Left forelimb (tissue), 1 donor: Measurements from ENCODE around the gene G6PD.
"Not testable (repeated sequence)": the region's sequence is repeated elsewhere in the genome, so short reads cannot be mapped to it uniquely, and the experiment has no call there.

Experiments used
- DNase-seq: peaks from one replicate; pipeline ENCODE4 v3.0.0-alpha.2; 2018; ENCODE audit warnings: low spot score

The G6PD gene

GRCh38 chrX:154542723-154543424, 3.8 kb downstream of the G6PD start:
- DNase-seq: no peak

GRCh38 chrX:154541896-154542722, 4.5 kb downstream of the G6PD start:
- DNase-seq: no peak

DNA sequence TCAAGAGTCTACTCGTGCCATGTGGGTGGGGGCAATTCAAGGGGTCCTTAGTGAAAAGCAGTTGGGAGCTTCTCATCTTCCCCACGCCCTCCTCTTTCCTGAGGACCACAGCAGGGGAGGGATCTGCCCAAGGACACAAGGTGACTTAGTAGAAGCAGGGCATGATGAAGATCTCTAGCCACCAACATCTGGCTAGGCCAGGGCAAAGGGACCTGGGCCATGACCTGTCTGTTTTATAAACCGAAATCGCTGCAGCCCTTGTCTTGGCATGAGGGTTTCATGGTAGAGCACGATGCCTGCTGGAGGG, 5.1 kb downstream of the G6PD start:
- DNase-seq: no peak

DNA sequence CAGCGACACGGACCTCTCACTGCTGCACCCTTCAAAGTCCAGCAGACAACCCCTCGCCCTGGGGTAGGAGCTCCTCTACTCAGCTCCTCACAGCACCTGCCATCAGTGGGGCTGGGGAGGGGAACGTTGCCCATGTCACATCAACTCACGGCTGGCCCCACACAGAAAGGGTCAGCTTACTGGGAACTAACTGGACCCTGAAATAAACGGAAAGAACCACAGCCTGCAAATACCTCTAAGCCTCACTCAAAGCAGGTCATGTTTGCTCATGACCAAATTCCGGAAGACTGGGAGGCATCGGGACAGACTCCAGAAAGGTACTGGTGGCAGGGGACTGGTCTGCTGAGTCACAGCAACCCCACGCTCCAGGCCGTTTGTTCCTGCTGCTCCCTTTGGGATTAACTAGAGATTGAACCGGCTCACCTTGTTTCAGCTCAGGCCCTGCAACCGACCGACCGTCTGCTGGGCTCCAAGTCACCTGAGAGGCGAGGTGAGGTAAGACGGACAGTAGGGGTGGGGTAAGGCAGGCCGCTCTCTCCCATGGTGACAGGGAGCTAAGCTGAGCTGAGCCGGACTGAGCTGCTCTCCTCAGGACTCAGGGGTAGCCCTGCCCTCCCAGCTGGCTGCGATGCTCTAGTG, 5.6 kb downstream of the G6PD start:
- no peak for DNase-seq

- DNase-seq: not testable (repeated sequence)
Measured at GRCh38 chrX:154540365-154540764, 6.3 kb downstream of the G6PD start.

- no peak for DNase-seq
Measured at GRCh38 chrX:154539077-154539476, 7.6 kb downstream of the G6PD start.

- no peak for DNase-seq
Measured at GRCh38 chrX:154535892-154536291, 10.8 kb downstream of the G6PD start.

DNA sequence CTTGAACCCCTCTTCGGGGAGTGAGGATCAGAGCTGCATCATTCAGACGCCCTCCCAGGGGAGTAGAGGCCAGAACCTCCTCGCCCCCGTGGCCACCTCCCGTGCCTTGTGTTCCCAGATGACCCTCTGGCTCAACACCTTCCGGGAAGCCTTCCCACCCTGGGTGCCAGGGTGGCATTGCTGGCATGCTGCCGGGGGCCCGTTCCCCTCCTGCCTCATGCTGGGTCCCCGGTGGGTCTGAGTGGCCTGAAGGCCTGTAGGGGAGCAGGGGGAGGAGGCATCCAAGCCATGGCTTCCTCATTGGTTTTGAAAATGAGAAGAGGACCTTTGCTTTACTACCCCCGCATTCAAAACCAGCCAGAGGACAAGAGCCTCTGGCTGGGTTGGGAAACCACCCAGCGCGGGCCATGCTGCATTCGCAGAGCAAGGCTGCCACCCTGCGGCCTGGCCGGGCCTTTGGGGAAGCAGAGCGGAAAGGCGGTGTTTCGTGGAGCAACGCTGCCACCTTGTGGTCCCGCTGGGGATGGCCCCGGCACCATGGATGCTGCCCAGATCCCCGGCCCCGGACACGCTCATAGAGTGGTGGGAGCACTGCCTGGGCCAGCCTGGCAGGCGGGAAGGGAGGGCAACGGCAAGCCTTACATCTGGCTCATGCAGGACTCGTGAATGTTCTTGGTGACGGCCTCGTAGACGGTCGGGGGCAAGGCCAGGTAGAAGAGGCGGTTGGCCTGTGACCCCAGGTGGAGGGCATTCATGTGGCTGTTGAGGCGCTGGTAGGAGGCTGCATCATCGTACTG, 11.9 kb downstream of the G6PD start:
- DNase-seq: peak; percentile 87

GRCh38 chrX:154532690-154533089, 14.0 kb downstream of the G6PD start:
- no peak for DNase-seq

GRCh38 chrX:154531626-154532025, 15.0 kb downstream of the G6PD start:
- DNase-seq: no peak

DNA sequence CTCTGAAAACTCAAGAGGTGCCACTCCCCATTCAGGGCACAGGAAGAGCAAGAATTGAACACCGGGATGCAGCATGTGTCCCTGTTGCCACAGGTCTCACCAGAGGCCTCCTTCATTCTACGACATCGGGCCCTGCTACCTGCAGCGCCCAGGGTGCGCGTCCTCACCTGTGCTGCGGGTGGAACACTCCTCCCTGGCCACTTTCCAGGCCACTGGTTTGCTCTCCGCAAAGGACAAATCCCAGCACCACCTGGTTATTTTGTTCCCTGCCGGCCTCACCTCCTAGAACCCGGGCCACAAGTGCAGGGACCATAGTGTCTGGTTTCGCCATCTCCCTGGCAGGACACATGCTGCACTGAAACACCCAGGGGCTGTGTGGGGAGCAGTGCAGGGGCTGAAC, 16.4 kb downstream of the G6PD start:
- DNase-seq: no peak

GRCh38 chrX:154529206-154529612, 17.4 kb downstream of the G6PD start:
- no peak for DNase-seq

GRCh38 chrX:154526901-154527675, 19.6 kb downstream of the G6PD start:
- DNase-seq: peak; percentile 87

DNA sequence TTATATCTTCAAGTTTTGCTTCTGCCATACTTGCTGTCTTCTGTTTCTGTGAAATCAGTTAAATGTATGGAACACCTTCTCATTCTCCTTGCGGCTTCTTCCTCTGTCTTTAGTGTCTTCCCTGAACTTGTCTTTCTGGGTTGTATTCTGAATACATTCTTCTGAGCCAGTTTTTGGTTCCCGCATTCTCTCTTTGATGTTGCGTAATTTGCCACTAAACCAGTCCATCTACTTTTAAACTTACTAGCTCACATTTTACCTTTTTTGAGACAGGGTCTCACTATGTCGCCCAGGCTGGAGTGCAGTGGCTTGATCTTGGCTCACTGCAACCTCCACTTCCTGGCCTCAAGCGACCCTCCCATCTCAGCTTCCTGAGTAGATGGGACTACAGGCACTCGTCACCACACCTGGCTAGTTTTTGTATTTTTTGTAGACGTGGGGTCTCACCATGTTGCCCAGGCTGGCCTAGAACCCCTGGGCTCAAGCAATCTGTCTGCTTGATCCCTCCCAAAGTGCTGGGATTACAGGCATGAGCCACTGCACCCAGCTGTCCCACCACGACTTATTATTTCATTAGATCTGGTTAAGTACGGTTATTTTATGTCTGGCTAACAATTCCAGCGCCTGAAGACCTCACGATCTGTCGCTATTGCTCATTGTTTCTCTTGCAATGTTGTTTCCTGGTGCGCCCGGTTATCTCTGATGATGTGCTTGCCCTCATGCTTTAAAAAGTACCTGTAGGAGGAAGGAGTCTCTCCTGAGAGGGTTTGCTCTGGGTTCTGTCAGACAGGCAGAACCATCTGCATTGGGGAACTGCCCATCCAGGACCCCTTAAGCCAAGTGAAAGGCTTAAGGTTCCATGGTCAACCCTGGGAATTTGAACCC, 20.8 kb downstream of the G6PD start:
- no peak for DNase-seq

DNA sequence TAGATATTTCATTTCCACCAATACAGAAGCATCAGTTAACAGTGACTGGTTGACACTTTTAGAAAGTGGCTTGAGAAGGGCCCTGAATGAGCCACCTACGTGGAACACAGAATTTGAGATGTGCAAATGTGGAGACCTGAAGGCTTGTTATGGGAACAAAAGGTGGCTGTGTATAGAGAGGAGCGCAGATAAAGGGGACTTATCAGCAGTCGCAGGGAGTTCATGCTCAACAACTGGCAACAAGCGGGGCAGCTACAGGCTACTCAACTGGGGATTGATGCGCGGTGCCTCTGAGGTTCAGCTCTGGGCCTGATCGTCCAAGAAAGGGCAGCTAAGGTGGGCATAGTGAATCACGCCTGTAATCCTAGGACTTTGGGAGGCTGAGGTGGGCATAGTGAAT, 27.3 kb downstream of the G6PD start:
- no peak for DNase-seq

DNA sequence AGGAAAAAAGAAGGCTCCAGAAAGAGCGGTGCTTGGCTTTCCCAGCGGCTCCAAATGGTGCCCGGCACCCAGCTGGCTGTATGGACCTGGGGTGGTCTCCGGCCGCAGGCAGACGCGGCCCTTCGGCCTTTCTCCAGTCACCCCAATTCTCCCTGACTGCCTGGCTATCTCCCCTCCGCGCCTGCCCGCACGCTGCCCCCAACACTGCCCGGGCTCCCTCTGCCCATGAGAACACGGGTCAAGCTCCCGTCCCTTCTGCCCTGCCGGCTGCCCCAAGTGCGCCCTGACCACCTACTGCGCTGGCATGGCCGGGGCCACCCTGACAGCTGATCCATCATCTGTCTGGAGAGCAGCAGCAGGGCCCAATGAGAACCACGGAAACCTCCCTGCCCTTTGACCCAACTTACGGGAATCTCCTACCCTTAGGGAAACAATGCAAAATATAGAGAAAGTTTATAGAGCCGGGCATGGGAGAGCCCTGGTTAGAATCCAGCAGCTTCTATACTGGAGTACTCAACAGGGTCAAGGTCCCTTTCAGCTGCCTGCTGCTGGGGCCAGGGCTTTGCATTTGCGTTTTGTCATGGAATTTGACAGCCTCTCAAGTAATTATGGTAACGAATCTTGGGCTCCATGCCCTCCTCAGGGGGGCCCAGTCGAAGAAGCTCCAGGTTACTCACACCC, 29.4 kb downstream of the G6PD start:
- DNase-seq: no peak

DNA sequence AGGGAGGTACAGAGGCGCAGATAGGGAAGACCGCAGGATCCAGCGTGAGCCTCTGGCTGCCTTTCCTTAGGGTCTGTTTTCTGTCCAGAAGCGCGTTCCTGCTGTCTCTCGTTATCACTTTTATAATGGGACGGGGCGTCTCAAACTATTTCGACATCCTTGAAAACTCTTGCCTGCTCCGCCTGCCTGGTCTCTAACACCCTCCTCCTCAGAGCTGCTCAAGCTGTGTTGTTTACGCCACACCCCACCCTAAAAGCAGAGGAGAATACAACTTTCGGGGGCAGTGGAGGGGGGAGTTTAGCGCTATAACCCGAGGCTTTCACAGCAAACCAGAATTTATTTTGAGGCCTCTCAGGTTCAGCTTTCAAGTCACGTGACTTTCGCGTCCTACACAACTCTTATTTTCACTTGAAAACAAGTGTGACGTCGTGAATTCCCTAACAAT, 30.0 kb downstream of the G6PD start:
- no peak for DNase-seq

DNA sequence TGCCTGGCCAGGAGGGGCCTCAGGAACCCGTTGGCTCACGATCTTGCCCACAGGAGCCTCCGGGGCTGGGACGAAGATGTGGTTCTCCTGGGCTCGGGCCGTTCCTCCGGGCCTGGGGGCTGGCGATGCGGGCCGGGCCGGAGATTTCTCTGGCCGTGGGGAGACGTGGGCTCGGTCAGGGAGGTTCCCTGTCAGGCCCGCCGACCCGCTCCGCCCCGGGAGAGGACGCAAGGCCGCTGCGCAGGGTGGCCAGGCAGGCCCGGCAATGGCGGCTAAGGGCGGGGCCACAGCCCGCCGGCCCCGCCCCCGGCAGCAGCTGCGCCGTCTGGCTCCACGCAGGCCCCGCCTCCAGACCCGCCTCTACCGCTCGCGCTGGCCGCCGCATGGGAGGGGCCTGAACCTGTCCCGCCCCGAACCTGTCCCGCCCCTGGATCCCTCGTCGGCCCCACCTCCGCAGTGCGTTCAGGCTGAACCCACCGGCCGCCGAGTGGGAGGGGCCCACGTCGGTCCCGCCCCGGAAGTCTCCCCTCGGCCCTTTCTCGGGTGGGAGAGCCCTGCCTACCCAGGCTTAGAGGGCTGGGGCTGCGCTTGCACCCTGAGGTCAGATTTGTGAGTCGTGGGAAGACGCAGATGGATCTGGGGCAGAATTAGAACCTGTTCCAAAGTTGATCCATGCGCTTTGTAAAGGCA, 30.5 kb downstream of the G6PD start, which contains the start of gene FAM3A:
FAM3A (minus strand) TSS at position 267 of the 690 bp plus-strand sequence. CDS start 460 bp downstream, outside the sequence.
- DNase-seq: peak; percentile 94
